HEK293T (cell line): ENCODE data around the gene EGLN1.

Experiments
- BHLHE40 ChIP-seq: fragments of 450-650 bp; IDR thresholded peaks from 2 replicates; pipeline ENCODE4 v1.6.1; 2016; ENCODE audit warnings: mild to moderate bottlenecking, moderate library complexity, borderline replicate concordance
- LEF1 ChIP-seq: fragments of 450-650 bp; IDR thresholded peaks from 2 replicates; pipeline ENCODE4 v1.6.1; 2017; ENCODE audit warnings: mild to moderate bottlenecking, borderline replicate concordance
- PKNOX1 ChIP-seq: fragments of 450-650 bp; IDR thresholded peaks from 2 replicates; pipeline ENCODE4 v1.6.1; 2016
- SP1 ChIP-seq: fragments of 450-650 bp; IDR thresholded peaks from 2 replicates; pipeline ENCODE4 v1.6.1; 2017
- SUZ12 ChIP-seq: fragments of 450-650 bp; IDR thresholded peaks from 2 replicates; pipeline ENCODE4 v1.6.1; 2016; ENCODE audit warnings: mild to moderate bottlenecking
- TARDBP ChIP-seq: fragments of 450-650 bp; IDR thresholded peaks from 2 replicates; pipeline ENCODE4 v1.6.1; 2016

- TF ChIP-seq LEF1 (no peak), SP1 (no peak), TARDBP (no peak), PKNOX1 (no peak), BHLHE40 (no peak), SUZ12 (no peak)
These were observed 64.8 kb downstream of the EGLN1 start for GRCh38 chr1:231357187-231357772.
